BE2C (cell line): ENCODE results near the gene CFAP77.

Experiments used
- DNase-seq: peaks from one replicate; pipeline ENCODE4 v3.0.0-alpha.2; 2020
- H3K27me3 ChIP-seq: fragments of 250-450 bp; sonication (Bioruptor Pico); 2 replicates; pipeline ENCODE4 v1.5.1; 2020; ENCODE audit warnings: mild to moderate bottlenecking
- H3K36me3 ChIP-seq: fragments of 250-450 bp; sonication (Bioruptor Pico); 2 replicates; pipeline ENCODE4 v1.5.1; 2020; ENCODE audit warnings: mild to moderate bottlenecking
- H3K4me1 ChIP-seq: fragments of 250-450 bp; sonication (Bioruptor Pico); 2 replicates; pipeline ENCODE4 v1.5.1; 2020
- H3K4me3 ChIP-seq: 2 replicates; pipeline ENCODE4 v1.5.1; 2011; ENCODE audit warnings: low read depth, low read length
- H3K9me3 ChIP-seq: fragments of 250-450 bp; sonication (Bioruptor Pico); 2 replicates; pipeline ENCODE4 v1.5.1; 2020
- CTCF ChIP-seq: IDR thresholded peaks from 2 replicates; pipeline ENCODE4 v1.5.1; 2012; ENCODE audit warnings: mild to moderate bottlenecking, low read depth, low read length

The CFAP77 gene

GRCh38 chr9:132509928-132510874, 100.2 kb downstream of the CFAP77 start:
- TF ChIP-seq CTCF, result no peak
- H3K9me3 ChIP-seq, result no peaks in the 10 kb centered on the region
- no peaks in the 10 kb centered on the region for H3K27me3 ChIP-seq
- H3K36me3 ChIP-seq, result no peaks in the 10 kb centered on the region
- H3K4me3 ChIP-seq, result no peak overlapping the region
- H3K4me1 ChIP-seq, result peaks cover 22% of the 10 kb centered on the region
- DNase-seq, result no peak

DNA sequence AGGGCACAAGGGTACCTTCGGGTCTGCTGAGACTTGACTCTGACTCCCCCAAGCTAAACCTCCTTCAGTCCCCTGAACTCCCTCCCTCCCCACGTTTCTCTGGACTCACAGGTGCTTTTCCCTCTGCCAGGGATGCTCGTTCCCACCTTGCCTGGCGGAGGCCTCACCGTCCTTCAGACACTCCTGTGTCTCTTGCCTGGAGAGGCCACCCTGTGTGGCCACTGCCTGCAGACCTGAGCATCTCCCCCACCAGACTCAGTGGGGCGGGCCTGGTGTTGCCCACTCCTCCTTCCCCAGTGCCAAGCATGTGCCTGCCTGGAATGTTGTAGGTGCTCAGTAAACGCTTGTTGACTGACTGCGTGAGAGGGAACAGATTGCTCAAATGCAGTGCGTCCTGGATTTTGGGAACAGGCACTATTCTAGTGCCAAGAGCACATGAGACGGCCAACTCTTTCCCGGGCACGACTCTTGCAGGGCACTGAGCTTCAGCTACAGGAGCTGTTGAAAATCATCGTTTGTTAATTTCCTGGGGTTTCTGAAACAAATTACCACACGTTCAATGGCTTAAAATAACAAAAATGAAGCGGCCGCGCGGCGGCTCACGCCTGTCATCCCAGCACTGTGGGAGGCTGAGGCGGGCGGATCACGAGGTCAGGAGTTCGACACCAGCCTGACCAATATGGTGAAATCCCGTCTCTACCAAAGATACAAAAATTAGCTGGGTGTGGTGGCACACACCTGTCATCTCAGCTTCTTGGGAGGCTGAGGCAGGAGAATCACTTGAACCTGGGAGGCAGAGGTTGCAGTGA, 101.4 kb downstream of the CFAP77 start:
- Histone ChIP-seq H3K4me1 (peaks cover 14% of the 10 kb centered on the region), H3K27me3 (no peaks in the 10 kb centered on the region), H3K36me3 (no peaks in the 10 kb centered on the region), H3K9me3 (no peaks in the 10 kb centered on the region), H3K4me3 (no peak overlapping the region)
- no peak for TF ChIP-seq CTCF
- DNase-seq, result no peak

GRCh38 chr9:132513416-132513815, 103.4 kb downstream of the CFAP77 start:
- H3K36me3 ChIP-seq, result no peaks in the 10 kb centered on the region
- H3K4me3 ChIP-seq, result no peak overlapping the region
- H3K4me1 ChIP-seq, result no peaks in the 10 kb centered on the region; the same call in 1 of the 2 replicates
- no peak for DNase-seq
- no peaks in the 10 kb centered on the region for H3K27me3 ChIP-seq
- no peaks in the 10 kb centered on the region for H3K9me3 ChIP-seq
- TF ChIP-seq CTCF, result no peak

DNA sequence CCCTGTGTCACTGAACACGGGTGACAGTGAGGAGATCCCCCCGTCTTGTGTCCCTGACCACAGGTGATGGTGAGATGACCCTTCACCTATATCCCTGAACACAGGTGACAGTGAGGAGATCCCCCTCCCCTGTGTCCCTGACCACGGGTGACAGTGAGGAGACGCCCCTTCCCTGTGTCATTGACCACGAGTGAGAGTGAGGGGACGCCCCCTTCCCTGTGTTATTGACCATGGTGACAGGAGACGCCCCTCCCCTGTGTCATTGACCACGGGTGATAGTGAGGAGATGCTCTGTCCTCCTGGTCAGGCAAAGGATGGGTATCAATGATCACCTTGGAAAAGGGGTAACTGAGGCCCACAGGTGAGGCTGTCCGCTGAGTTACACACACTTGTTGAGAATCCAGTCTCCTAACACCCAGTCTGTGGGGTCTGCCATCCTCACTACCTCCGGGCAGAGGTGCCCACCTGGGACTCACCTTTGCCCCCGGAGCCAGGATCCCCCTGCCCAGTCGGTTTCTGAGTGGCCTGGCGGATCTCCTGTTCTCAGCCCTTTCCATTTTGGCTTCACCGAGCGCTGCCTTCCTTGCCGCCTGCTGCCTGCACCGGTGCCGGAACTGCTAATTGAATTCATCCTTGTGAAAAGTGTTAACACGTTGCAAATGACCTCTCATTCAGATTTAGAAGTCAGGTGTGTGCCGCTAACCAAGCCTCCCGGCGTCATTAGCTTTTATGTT, 104.2 kb downstream of the CFAP77 start:
- no peaks in the 10 kb centered on the region for H3K27me3 ChIP-seq
- no peak for TF ChIP-seq CTCF
- no peak for DNase-seq

DNA sequence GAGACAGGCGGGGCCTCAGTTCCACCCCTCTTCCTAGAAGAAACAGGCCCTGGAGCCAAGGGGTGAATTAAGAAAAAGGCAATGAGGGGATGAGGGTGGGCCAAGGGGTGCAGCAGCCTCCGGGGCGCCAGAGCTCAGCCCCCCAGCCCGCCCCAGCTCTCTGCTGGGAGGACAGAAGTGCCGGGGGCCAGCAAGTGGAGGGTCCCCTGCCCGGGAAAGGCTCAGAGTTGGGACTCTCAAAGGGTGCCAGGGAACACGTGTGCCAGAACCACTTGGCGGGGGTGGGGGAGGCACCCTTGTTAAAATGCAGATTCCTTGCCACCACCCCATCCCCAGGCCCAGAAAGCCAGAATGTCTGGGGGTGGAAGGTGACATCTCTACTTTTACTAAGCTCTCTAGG, 104.8 kb downstream of the CFAP77 start:
- H3K9me3 ChIP-seq, result no peaks in the 10 kb centered on the region
- no peak for TF ChIP-seq CTCF
- H3K27me3 ChIP-seq, result no peaks in the 10 kb centered on the region
- no peak for DNase-seq
- no peaks in the 10 kb centered on the region for H3K36me3 ChIP-seq
- no peaks in the 10 kb centered on the region for H3K4me1 ChIP-seq
- H3K4me3 ChIP-seq, result no peak overlapping the region

More for the DNA sequence above, 104.2 kb downstream of the CFAP77 start:
- Histone ChIP-seq H3K4me1 (no peaks in the 10 kb centered on the region), H3K9me3 (no peaks in the 10 kb centered on the region), H3K36me3 (no peaks in the 10 kb centered on the region), H3K4me3 (no peak overlapping the region)
